ENCODE data around the gene TMEM18. TPM values are rescaled to one million over a fixed set of nuclear protein-coding genes. Genes with fewer than 3 reads are reported as not detected.
"Not testable (repeated sequence)": the region's sequence is repeated elsewhere in the genome, so short reads cannot be mapped to it uniquely, and the experiment has no call there.

The TMEM18 gene
- total RNA-seq, 4 donors from 2014 or later, result 17.8 to 27.3 (median 21.5) TPM

DNA sequence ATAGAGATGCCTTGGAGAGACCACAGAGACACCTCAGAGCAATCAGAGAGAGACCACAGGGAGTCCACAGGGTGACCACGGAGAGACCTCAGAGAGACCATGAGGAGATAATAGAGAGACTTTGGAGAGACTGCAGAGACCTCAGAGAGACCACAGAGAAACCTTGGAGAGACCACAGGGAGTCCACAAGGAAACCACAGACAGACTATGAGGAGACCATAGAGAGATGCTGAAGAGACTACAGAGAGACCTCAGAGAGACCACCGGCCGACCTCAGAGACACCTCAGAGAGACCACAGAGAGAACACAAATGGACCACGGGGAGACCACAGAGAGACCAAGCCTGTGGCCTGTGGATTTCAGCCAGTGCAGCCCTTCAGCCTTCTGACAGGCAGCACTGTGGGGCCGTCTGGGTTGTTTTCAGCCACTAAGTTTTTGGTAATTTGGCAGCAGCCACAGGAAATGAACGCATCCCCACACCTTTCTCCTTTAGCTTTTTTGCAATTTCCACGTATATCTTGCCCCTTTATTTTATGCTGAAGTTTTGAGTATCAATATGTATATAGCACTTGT lies 11.4 kb upstream of the TMEM18 start:
- ATAC-seq (ENCODE audit: low FRiP score), result no peak
- TF ChIP-seq, protein P1, sequence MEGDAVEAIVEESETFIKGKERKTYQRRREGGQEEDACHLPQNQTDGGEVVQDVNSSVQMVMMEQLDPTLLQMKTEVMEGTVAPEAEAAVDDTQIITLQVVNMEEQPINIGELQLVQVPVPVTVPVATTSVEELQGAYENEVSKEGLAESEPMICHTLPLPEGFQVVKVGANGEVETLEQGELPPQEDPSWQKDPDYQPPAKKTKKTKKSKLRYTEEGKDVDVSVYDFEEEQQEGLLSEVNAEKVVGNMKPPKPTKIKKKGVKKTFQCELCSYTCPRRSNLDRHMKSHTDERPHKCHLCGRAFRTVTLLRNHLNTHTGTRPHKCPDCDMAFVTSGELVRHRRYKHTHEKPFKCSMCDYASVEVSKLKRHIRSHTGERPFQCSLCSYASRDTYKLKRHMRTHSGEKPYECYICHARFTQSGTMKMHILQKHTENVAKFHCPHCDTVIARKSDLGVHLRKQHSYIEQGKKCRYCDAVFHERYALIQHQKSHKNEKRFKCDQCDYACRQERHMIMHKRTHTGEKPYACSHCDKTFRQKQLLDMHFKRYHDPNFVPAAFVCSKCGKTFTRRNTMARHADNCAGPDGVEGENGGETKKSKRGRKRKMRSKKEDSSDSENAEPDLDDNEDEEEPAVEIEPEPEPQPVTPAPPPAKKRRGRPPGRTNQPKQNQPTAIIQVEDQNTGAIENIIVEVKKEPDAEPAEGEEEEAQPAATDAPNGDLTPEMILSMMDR (IDR thresholded peaks at IDR 0.05), result no peak
- DNase-seq (ENCODE audit: low spot score), result no peak

DNA sequence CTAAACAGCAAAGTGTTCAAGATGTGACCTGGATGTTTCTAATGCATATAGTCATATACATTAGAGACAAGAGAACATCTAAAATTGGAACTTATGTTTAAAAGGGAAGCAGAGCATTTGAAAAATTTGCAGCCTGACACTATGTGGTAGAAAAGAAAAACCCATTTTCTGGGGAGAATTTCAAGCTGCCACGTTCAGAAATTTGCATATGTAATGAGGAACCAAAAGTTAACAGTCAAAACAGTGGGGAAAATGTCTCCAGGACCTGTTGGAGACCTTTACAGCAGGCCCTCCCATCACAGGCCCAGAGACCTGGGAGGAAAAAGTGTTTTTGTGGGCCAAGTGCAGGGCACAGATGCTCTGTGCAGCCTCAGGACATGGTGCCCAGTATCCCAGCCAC lies 8.2 kb upstream of the TMEM18 start:
- no peak for ATAC-seq (ENCODE audit: low FRiP score)
- no peak for DNase-seq (ENCODE audit: low spot score)
- TF ChIP-seq, protein P1 (IDR thresholded peaks at IDR 0.05), result no peak

DNA sequence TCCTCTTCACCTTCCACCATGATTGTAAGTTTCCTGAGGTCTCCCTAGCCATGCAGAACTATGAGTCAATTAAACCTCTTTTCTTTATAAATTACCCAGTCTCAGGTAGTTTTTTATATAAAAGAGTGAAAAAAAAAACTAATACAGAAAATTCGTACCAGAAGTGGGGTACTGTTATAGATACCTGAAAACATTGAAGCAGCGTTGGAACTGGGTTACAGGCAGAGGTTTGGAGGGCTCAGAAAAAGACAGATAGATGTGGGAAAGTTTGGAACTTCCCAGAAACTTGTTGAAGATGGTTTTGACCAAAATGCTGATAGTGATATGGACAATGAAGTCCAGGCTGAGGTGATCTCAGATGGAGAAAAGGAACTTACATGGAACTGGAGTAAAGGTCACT lies 7.7 kb upstream of the TMEM18 start:
- not testable (repeated sequence) for DNase-seq (ENCODE audit: low spot score); ATAC-seq (ENCODE audit: low FRiP score)

DNA sequence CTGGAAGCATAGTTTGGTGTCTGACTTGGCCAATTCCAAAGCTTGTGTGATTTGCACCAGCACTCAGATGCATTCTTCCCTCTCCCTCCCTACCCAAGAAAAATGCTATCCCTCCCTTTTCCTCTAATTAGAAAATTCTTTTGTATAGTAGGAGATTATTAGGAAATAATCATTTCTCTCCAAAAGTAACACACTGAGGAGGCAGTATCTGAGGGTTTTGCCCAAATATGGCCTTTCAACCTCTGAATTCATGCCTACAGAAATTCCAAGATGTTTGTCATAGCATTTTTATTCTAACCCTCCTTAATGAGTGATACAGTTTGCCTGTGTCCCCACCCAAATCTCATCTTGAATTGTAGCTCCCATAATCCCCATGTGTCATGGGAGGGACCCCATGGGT lies 5.0 kb upstream of the TMEM18 start:
- no peak for DNase-seq (ENCODE audit: low spot score)
- ATAC-seq (ENCODE audit: low FRiP score), result no peak
- TF ChIP-seq, protein P1 (IDR thresholded peaks at IDR 0.05), result no peak

DNA sequence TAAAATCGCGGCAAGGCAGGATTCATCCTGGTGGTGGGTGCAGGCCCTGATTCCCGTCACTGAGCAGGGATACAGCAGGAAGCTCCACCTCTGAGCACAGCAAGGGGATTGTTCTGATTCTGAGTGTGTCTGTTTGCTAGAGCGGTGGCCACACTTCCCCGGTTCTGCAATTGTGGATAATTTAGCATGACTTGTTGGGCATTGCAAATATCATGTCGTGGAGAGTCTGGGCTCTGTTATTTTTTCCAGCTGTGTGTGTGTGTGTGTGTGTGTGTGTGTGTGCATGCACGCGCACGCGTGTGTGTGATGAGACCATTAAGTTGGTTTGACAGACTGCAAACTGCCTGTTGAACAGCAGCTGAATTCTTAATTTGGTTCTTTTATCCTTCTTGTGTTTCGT lies 4.1 kb upstream of the TMEM18 start:
- TF ChIP-seq, protein P1 (IDR thresholded peaks at IDR 0.05), result no peak
- ATAC-seq (ENCODE audit: low FRiP score), result no peak
- no peak for DNase-seq (ENCODE audit: low spot score)

DNA sequence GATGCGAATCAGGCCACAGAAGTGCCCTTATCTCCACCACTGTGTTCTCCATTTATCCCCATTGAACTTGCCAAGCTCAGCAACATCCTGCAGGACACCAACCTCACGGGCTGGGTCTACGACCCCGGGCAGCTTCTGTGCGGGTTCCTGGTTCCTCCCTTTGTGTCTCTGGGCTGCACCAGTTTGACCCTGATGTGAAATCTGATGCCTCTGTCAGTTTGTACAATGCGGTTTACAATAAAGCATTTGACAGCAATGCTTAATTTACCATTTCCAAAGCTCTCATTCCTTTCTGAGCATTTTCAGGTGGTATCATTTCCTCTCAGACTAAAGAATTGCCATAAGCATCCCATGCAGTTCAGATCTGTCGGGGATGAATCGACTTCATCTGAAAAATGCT lies 3.3 kb upstream of the TMEM18 start:
- ATAC-seq (ENCODE audit: low FRiP score) (no peak), DNase-seq (ENCODE audit: low spot score) (no peak)
- TF ChIP-seq, protein P1 (IDR thresholded peaks at IDR 0.05), result no peak

DNA sequence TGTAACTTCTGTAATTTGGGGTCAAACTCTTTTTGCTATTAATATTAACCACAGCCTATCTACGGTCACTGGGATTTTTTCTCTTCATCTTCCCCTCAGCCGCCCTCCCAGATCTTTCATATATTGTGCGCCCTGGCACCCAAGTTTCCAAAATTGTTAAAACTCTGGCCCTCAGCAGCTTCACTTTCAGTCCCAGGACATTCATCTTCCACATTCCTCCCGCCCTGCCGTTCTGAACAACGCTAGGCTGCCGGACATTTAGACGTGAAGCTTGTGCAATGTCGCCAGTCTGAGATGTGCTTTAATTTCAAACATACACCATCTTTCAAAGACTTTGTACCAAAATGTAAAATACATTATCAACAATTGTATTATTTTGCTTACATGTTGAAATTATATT lies 1.8 kb upstream of the TMEM18 start:
- TF ChIP-seq, protein P1 (IDR thresholded peaks at IDR 0.05), result no peak
- ATAC-seq (ENCODE audit: low FRiP score) (no peak), DNase-seq (ENCODE audit: low spot score) (no peak)

Data from omental fat pad (tissue), 4 donors.